CD4-positive, alpha-beta T cell (primary cell): ENCODE measurements around the gene BRD7. TPM values are rescaled to one million over a fixed set of nuclear protein-coding genes. Genes with fewer than 3 reads are reported as not detected.

ENCODE experiments used
- ATAC-seq: fragments of 200-7000 bp; cut with Tn5 transposase; one replicate; pipeline ENCODE4 v1.10.0; 2022; ENCODE audit warnings: mild to moderate bottlenecking; ENCODE audit not compliant: poor library complexity
- CTCF ChIA-PET: fragments of 350-600 bp; sonication (Branson Sonifier 250); formaldehyde crosslinking; loops from one replicate; lab custom pipeline; 2021; ENCODE audit warnings: antibody characterized with exemption, inconsistent platforms; lab: Charles Lee
- POLR2A ChIA-PET: fragments of 350-600 bp; sonication (Branson Sonifier 250); formaldehyde crosslinking; loops from one replicate; lab custom pipeline; 2021; ENCODE audit warnings: antibody characterized with exemption, inconsistent platforms; lab: Charles Lee
- DNase-seq, 14 experiments: peaks; one replicate each; pipeline ENCODE4 v3.0.0-alpha.2; 2013 to 2020; ENCODE audit warnings: mixed read lengths in 2 of 14
- H3K27ac ChIP-seq, 2 donors: one replicate each; pipeline versions ENCODE4 v1.5.1 to v1.7.0; 2013; ENCODE audit warnings: low read length in 2 of 2, low read depth in 1 of 2, mild to moderate bottlenecking in 1 of 2
- H3K27me3 ChIP-seq, 2 experiments: 1 replicate in 1 of 2; 2 replicates in 1 of 2; pipeline versions ENCODE4 v1.6.1 to v1.7.0; 2013; ENCODE audit warnings: low read length in 2 of 2, control low read depth in 1 of 2, mild to moderate bottlenecking in 1 of 2, moderate library complexity in 1 of 2; ENCODE audit not compliant: insufficient read depth in 2 of 2, control insufficient read depth in 1 of 2
- H3K36me3 ChIP-seq: one replicate; pipeline ENCODE4 v1.6.1; 2013; ENCODE audit warnings: low read length, control low read depth; ENCODE audit not compliant: insufficient read depth
- H3K4me1 ChIP-seq: one replicate; pipeline ENCODE4 v1.6.1; 2013; ENCODE audit warnings: low read length, control low read depth; ENCODE audit not compliant: insufficient read depth
- H3K4me3 ChIP-seq: one replicate; pipeline ENCODE4 v1.5.1; 2013; ENCODE audit warnings: mild to moderate bottlenecking, low read length, moderate library complexity
- H3K9me3 ChIP-seq, 2 experiments: 1 replicate in 1 of 2; 2 replicates in 1 of 2; pipeline versions ENCODE4 v1.6.1 to v1.7.0; 2013; ENCODE audit warnings: low read length in 2 of 2, mild to moderate bottlenecking in 2 of 2, control low read depth in 1 of 2, moderate library complexity in 1 of 2; ENCODE audit not compliant: control insufficient read depth in 1 of 2, insufficient read depth in 1 of 2
- H3K27ac Mint-ChIP-seq: one replicate; pipeline ENCODE4 v1.8.0; 2020; ENCODE audit warnings: mixed read lengths
- H3K27me3 Mint-ChIP-seq: one replicate; pipeline ENCODE4 v1.8.0; 2021; ENCODE audit warnings: mixed read lengths
- H3K36me3 Mint-ChIP-seq: one replicate; pipeline ENCODE4 v1.8.0; 2021; ENCODE audit warnings: low read depth, mixed read lengths
- H3K4me1 Mint-ChIP-seq: one replicate; pipeline ENCODE4 v1.8.0; 2021; ENCODE audit warnings: low read depth, mixed read lengths
- H3K4me3 Mint-ChIP-seq: one replicate; pipeline ENCODE4 v1.8.0; 2020; ENCODE audit warnings: mild to moderate bottlenecking, mixed read lengths
- H3K9me3 Mint-ChIP-seq: one replicate; pipeline ENCODE4 v1.8.0; 2020; ENCODE audit warnings: mixed read lengths
- intact Hi-C, 2 experiments: fragments of 100-400 bp; cut with DNase I in 1 of 2; cut with micrococcal nuclease in 1 of 2; formaldehyde crosslinking; loops; one replicate each; pipeline versions ENCODE4 v1.15.1 to v1.9.0; 2023 to 2025; cut with DNase I, micrococcal nuclease
- total RNA-seq, 174 experiments: library from RNA in 2 of 174; stranded (reverse) in 2 of 174; gene quantifications; one replicate each; pipeline ENCODE4 v1.2.3 and lab custom pipeline; 2021 to 2026
- TF ChIP-seq, protein P1 (sequence below): fragments of 200-600 bp; IDR thresholded peaks from one replicate; pipeline ENCODE4 v1.8.0; 2022; ENCODE audit warnings: antibody characterized with exemption, mild to moderate bottlenecking

BRD7 gene
- total RNA-seq, 2 experiments from 2014 or later: 95.4 to 103 TPM

GRCh38 chr16:50275428-50276325, 93.1 kb downstream of the BRD7 start:
- H3K27me3 ChIP-seq: no peaks in the 10 kb centered on the region
- TF ChIP-seq, protein P1, sequence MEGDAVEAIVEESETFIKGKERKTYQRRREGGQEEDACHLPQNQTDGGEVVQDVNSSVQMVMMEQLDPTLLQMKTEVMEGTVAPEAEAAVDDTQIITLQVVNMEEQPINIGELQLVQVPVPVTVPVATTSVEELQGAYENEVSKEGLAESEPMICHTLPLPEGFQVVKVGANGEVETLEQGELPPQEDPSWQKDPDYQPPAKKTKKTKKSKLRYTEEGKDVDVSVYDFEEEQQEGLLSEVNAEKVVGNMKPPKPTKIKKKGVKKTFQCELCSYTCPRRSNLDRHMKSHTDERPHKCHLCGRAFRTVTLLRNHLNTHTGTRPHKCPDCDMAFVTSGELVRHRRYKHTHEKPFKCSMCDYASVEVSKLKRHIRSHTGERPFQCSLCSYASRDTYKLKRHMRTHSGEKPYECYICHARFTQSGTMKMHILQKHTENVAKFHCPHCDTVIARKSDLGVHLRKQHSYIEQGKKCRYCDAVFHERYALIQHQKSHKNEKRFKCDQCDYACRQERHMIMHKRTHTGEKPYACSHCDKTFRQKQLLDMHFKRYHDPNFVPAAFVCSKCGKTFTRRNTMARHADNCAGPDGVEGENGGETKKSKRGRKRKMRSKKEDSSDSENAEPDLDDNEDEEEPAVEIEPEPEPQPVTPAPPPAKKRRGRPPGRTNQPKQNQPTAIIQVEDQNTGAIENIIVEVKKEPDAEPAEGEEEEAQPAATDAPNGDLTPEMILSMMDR: no peak
- Mint-ChIP-seq H3K4me3 (peak overlapping the region; percentile 95), H3K9me3 (no peaks in the 10 kb centered on the region), H3K27me3 (no peaks in the 10 kb centered on the region), H3K36me3 (peaks cover 45% of the 10 kb centered on the region), H3K27ac (peak overlapping the region; percentile 100), H3K4me1 (peaks cover 99% of the 10 kb centered on the region)
- peaks cover 25% of the 10 kb centered on the region for H3K36me3 ChIP-seq
- peak in 1 of 14 experiments; percentile 25 for DNase-seq
- H3K9me3 ChIP-seq: no peaks in the 10 kb centered on the region
- H3K4me1 ChIP-seq: peaks cover 94% of the 10 kb centered on the region
- ChIA-PET CTCF (interaction anchor here (1.3 to 3.2 kb wide), 3 partner anchors 8 to 51 kb away, joined by 9 to 16 read pairs (median 12); partner anchors contain the start of gene ADCY7), POLR2A (interaction anchor here (1.3 to 4.3 kb wide), 14 partner anchors 8 to 506 kb away, joined by 4 to 40 read pairs (median 12); partner anchors contain the start of genes ADCY7 and HEATR3)
- H3K27ac ChIP-seq: peak overlapping the region; percentile 91 to 93
- peak overlapping the region; percentile 73 for H3K4me3 ChIP-seq
- ATAC-seq: no peak
- intact Hi-C loops: loop anchor here in 1 of 2 experiments (10.0 kb wide), 1 partner anchor 121 kb away; the partner anchor contains the start of gene TENT4B

DNA sequence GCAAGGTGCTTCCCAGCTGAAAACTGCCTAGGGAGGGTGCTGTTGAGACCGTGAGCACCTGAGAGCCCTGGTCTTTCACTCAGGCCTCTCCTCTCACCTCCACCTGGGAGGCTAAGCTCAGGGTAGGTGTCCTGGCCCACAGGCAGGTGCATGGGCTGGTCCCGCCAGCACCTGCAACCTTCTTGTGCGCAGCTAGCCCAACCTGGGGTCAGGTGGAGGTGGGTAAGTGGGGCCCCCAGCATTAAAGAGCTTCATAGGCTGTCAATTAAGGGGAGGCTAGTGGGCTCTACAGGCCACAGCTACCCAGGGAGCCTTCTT, 93.7 kb downstream of the BRD7 start:
- Mint-ChIP-seq H3K4me3 (peak overlapping the region; percentile 95), H3K36me3 (peaks cover 50% of the 10 kb centered on the region), H3K27ac (peak overlapping the region; percentile 100), H3K4me1 (peaks cover 99% of the 10 kb centered on the region), H3K27me3 (no peaks in the 10 kb centered on the region), H3K9me3 (no peaks in the 10 kb centered on the region)
- H3K9me3 ChIP-seq: no peaks in the 10 kb centered on the region
- TF ChIP-seq, protein P1: no peak
- DNase-seq: no peak
- no peaks in the 10 kb centered on the region for H3K27me3 ChIP-seq
- ATAC-seq: no peak
- H3K4me1 ChIP-seq: peaks cover 97% of the 10 kb centered on the region
- POLR2A ChIA-PET: interaction anchor here (0.8 to 4.3 kb wide), 19 partner anchors 8 to 506 kb away, joined by 3 to 40 read pairs (median 5); partner anchors contain the start of genes ADCY7, HEATR3 and SNX20
- intact Hi-C loops: loop anchor here in 1 of 2 experiments (10.0 kb wide), 1 partner anchor 120 kb away; the partner anchor contains the start of gene TENT4B
- H3K27ac ChIP-seq: peak overlapping the region; percentile 91 to 93
- CTCF ChIA-PET: interaction anchor here (1.3 to 3.2 kb wide), 4 partner anchors 9 to 61 kb away, joined by 4 to 16 read pairs (median 10); partner anchors contain the start of gene ADCY7
- peaks cover 31% of the 10 kb centered on the region for H3K36me3 ChIP-seq
- H3K4me3 ChIP-seq: peak overlapping the region; percentile 73

DNA sequence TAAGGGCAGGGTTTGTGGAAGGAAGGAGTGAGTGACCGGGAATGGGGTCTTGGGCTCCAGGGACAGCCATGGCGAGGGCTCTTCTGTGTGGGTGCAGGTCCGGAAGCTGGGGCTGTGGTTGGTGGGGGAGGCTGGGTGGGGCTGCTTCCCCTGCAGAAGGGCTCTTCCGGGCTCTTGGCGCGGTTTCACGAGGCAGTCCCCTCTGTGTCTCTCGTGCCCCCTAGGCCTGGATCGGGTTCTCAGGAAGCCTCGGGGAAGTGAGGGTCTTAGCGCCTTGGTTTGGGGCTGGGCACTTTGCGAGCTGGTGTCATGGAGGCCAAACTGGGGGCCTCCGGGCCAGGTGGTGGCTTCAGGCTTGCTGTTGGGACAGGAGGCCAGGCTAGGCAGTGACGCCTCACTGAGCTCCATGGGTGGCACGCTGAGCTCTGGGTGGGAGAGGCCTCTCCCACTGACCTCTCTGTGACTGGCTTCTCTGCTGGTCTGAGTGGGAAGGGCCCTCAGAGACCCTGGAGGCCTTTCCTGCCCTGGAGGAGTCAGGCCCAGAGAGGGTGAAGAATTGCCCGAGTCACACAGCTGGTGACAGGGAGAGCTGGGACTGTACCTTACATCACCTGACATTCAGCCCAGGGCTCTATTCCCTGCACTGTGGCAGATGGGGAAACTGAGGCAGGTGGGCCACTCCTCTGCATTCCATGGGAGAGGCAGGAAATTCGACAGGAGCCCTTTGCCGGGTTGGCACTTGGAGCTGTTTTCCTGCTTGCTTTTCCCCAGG, 94.3 kb downstream of the BRD7 start:
- Histone ChIP-seq H3K27me3 (no peaks in the 10 kb centered on the region), H3K36me3 (peaks cover 31% of the 10 kb centered on the region), H3K4me1 (peaks cover 97% of the 10 kb centered on the region), H3K4me3 (peak overlapping the region; percentile 73), H3K9me3 (no peaks in the 10 kb centered on the region), H3K27ac (peak overlapping the region; percentile 91 to 93)
- H3K36me3 Mint-ChIP-seq: peaks cover 50% of the 10 kb centered on the region
- intact Hi-C loops: loop anchor here (1.0 to 10.0 kb wide), 2 partner anchors 8 to 120 kb away; partner anchors contain the start of genes ADCY7 (in 1 of the 2) and TENT4B (in 1 of the 2)
- ATAC-seq: peak; percentile 68
- TF ChIP-seq, protein P1: no peak
- CTCF ChIA-PET: interaction anchor here (0.9 to 3.2 kb wide), 6 partner anchors 8 to 532 kb away, joined by 3 to 16 read pairs (median 7); partner anchors contain the start of gene ADCY7
- peak in 13 of 14 experiments; percentile 39 to 80 (median 64) for DNase-seq
- POLR2A ChIA-PET: interaction anchor here (0.8 to 4.3 kb wide), 25 partner anchors 9 to 507 kb away, joined by 3 to 40 read pairs (median 5); partner anchors contain the start of genes ADCY7, CNEP1R1, HEATR3 and NKD1
- peaks cover 99% of the 10 kb centered on the region for H3K4me1 Mint-ChIP-seq
- peak overlapping the region; percentile 100 for H3K27ac Mint-ChIP-seq
- H3K27me3 Mint-ChIP-seq: no peaks in the 10 kb centered on the region
- peak overlapping the region; percentile 95 for H3K4me3 Mint-ChIP-seq
- no peaks in the 10 kb centered on the region for H3K9me3 Mint-ChIP-seq
